Measurements from ENCODE around the gene TMEM233.
"Not testable (repeated sequence)": the region's sequence is repeated elsewhere in the genome, so short reads cannot be mapped to it uniquely, and the experiment has no call there.

- TF ChIP-seq CTCF, POLR2A, EP300, POLR2AphosphoS5 (IDR thresholded peaks at IDR 0.05): not testable (repeated sequence)
Observed at GRCh38 chr12:119618328-119618896, 24.8 kb downstream of the TMEM233 start.
